HFFc6 (cell line): ENCODE results near the gene SLC66A2. TPM values are rescaled to one million over a fixed set of nuclear protein-coding genes. Genes with fewer than 3 reads are reported as not detected.

Experiments
- DNase-seq: peaks from one replicate; pipeline ENCODE4 v3.0.0-alpha.2; 2018
- H3K27ac Mint-ChIP-seq: 2 replicates; pipeline ENCODE4 v1.8.0; 2020; ENCODE audit warnings: mild to moderate bottlenecking, mixed read lengths
- H3K27me3 Mint-ChIP-seq: 2 replicates; pipeline ENCODE4 v1.8.0; 2021; ENCODE audit warnings: mild to moderate bottlenecking, moderate library complexity, mixed read lengths; ENCODE audit not compliant: insufficient read depth
- H3K36me3 Mint-ChIP-seq: 2 replicates; pipeline ENCODE4 v1.8.0; 2021; ENCODE audit warnings: low read depth, mixed read lengths
- H3K4me1 Mint-ChIP-seq: 2 replicates; pipeline ENCODE4 v1.8.0; 2020; ENCODE audit warnings: low read depth, mixed read lengths
- H3K4me3 Mint-ChIP-seq: 2 replicates; pipeline ENCODE4 v1.8.0; 2020; ENCODE audit warnings: mild to moderate bottlenecking, moderate library complexity, mixed read lengths
- H3K9me3 Mint-ChIP-seq: 2 replicates; pipeline ENCODE4 v1.8.0; 2020; ENCODE audit warnings: mild to moderate bottlenecking, mixed read lengths
- CTCF ChIP-seq: fragments of 200-600 bp; sonication (generic); IDR thresholded peaks from 2 replicates; pipeline ENCODE4 v1.5.0; 2021; ENCODE audit warnings: antibody characterized with exemption, mild to moderate bottlenecking
- total RNA-seq, 6 experiments: library from RNA; stranded (reverse); fragmentation: NEBNext Ultra II Directional; extraction: Animal tissue kit (Norgen Biotek cat#: 25700); gene quantifications; 2 replicates in 1 of 6; 3 replicates in 5 of 6; pipeline ENCODE4 v1.2.3, GENCODE V29; 2021

SLC66A2 gene
- total RNA-seq, 6 experiments from 2014 or later: 26.6 to 41.2 (median 29.9) TPM

- H3K4me1 Mint-ChIP-seq: peaks cover 45% of the 10 kb centered on the region
- no peaks in the 10 kb centered on the region for H3K9me3 Mint-ChIP-seq
Measured at GRCh38 chr18:79983793-79984192, 32.3 kb upstream of the SLC66A2 start.

GRCh38 chr18:79983253-79983652 lies 31.8 kb upstream of the SLC66A2 start:
- H3K4me3 Mint-ChIP-seq: no peak overlapping the region
- no peaks in the 10 kb centered on the region for H3K9me3 Mint-ChIP-seq
- H3K4me1 Mint-ChIP-seq: peaks cover 45% of the 10 kb centered on the region
- peaks cover 23% of the 10 kb centered on the region for H3K36me3 Mint-ChIP-seq
- no peaks in the 10 kb centered on the region; the same call in 1 of the 2 replicates for H3K27me3 Mint-ChIP-seq
- no peak for DNase-seq
- TF ChIP-seq CTCF: no peak
- H3K27ac Mint-ChIP-seq: no peak overlapping the region

More at GRCh38 chr18:79983793-79984192, 32.3 kb upstream of the SLC66A2 start:
- peaks cover 23% of the 10 kb centered on the region for H3K36me3 Mint-ChIP-seq
- H3K27ac Mint-ChIP-seq: no peak overlapping the region
- no peaks in the 10 kb centered on the region; the same call in 1 of the 2 replicates for H3K27me3 Mint-ChIP-seq
- no peak for TF ChIP-seq CTCF
- H3K4me3 Mint-ChIP-seq: no peak overlapping the region
- no peak for DNase-seq

GRCh38 chr18:79982736-79983135 lies 31.3 kb upstream of the SLC66A2 start:
- peaks cover 45% of the 10 kb centered on the region for H3K4me1 Mint-ChIP-seq
- peaks cover 28% of the 10 kb centered on the region for H3K36me3 Mint-ChIP-seq
- H3K27ac Mint-ChIP-seq: no peak overlapping the region; the same call in 1 of the 2 replicates
- no peak overlapping the region for H3K4me3 Mint-ChIP-seq
- no peaks in the 10 kb centered on the region; the same call in 1 of the 2 replicates for H3K27me3 Mint-ChIP-seq
- peak; percentile 16 for DNase-seq
- no peak for TF ChIP-seq CTCF
- no peaks in the 10 kb centered on the region for H3K9me3 Mint-ChIP-seq

GRCh38 chr18:79980585-79980984 lies 29.1 kb upstream of the SLC66A2 start:
- H3K27me3 Mint-ChIP-seq: no peaks in the 10 kb centered on the region; the same call in 1 of the 2 replicates
- no peak for DNase-seq
- H3K4me3 Mint-ChIP-seq: no peak overlapping the region
- H3K9me3 Mint-ChIP-seq: no peaks in the 10 kb centered on the region
- no peak for TF ChIP-seq CTCF
- peaks cover 33% of the 10 kb centered on the region for H3K36me3 Mint-ChIP-seq
- H3K4me1 Mint-ChIP-seq: peaks cover 33% of the 10 kb centered on the region
- H3K27ac Mint-ChIP-seq: no peak overlapping the region

- no peak overlapping the region for H3K27ac Mint-ChIP-seq
- no peak overlapping the region for H3K4me3 Mint-ChIP-seq
- TF ChIP-seq CTCF: no peak
- no peak for DNase-seq
- H3K9me3 Mint-ChIP-seq: no peaks in the 10 kb centered on the region
- H3K36me3 Mint-ChIP-seq: peaks cover 38% of the 10 kb centered on the region
- H3K27me3 Mint-ChIP-seq: no peaks in the 10 kb centered on the region; the same call in 1 of the 2 replicates
- H3K4me1 Mint-ChIP-seq: peaks cover 29% of the 10 kb centered on the region
Measured at GRCh38 chr18:79979843-79980242, 28.4 kb upstream of the SLC66A2 start.
